HG03039 (cell line): ENCODE measurements around the gene TAAR6.
"Not testable (repeated sequence)": the region's sequence is repeated elsewhere in the genome, so short reads cannot be mapped to it uniquely, and the experiment has no call there.

Experiments
- ATAC-seq: cut with Tn5 transposase; IDR thresholded peaks from one replicate; pipeline ENCODE4 v1.9.1; 2021; ENCODE audit warnings: mild to moderate bottlenecking, moderate library complexity; ENCODE audit not compliant: unreplicated experiment

TAAR6 gene

DNA sequence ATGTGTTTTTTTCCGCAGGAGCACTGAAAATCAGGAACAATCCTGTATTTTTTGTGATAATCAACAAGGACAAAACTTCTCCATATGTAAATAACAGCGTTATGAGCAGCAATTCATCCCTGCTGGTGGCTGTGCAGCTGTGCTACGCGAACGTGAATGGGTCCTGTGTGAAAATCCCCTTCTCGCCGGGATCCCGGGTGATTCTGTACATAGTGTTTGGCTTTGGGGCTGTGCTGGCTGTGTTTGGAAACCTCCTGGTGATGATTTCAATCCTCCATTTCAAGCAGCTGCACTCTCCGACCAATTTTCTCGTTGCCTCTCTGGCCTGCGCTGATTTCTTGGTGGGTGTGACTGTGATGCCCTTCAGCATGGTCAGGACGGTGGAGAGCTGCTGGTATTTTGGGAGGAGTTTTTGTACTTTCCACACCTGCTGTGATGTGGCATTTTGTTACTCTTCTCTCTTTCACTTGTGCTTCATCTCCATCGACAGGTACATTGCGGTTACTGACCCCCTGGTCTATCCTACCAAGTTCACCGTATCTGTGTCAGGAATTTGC, at the start of gene TAAR6:
TAAR6 (plus strand) TSS at position 102 of the 557 bp plus-strand sequence; CDS start at position 102, 0 bp downstream.
- ATAC-seq: no peak

DNA sequence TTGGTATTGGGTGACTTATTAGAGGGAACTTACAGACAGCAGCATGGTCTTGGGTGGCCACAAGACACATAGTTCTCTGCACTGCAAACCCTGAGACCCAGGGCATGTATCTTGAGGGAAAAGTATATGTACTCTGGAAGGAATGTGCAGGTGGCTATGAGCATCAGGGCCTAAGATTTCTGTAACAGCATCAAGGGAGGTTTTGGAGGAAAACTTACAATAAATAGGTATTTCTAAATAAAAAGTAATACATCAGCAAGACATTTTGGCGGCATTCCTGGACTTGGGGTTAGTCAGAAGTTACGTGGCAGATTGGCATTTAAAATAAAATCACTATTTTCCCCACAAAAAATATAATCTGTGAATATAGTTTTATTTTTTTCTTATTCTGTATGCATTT, 49.2 kb upstream of the TAAR6 start:
- no peak for ATAC-seq

DNA sequence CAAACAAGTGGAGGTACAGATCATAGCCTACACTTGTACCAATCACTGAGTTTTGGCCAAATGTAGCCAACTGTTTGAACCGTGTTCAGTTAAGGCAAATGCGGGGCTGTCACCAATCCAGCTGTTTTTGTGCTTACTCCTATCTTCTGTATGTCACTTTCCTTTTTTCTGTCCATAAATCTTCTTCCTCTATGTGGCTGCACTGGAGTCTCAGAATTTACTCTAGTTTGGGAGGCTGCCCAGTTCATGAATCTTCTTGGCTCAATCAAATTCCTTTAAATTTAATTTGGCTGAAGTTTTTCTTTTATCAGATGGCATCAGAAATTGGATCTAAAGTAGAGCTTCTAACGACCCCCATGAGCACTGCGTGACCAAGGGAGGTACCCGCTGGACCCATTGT, 45.5 kb upstream of the TAAR6 start:
- ATAC-seq: no peak

GRCh38 chr6:132525866-132526265, 44.3 kb upstream of the TAAR6 start:
- ATAC-seq: no peak

- no peak for ATAC-seq
Measured at GRCh38 chr6:132526461-132526860, 43.7 kb upstream of the TAAR6 start.

- ATAC-seq: no peak
Measured at GRCh38 chr6:132527791-132528190, 42.3 kb upstream of the TAAR6 start.

GRCh38 chr6:132530293-132530974, 39.7 kb upstream of the TAAR6 start:
- no peak for ATAC-seq

- not testable (repeated sequence) for ATAC-seq
Measured at GRCh38 chr6:132534546-132534945, 35.6 kb upstream of the TAAR6 start.

DNA sequence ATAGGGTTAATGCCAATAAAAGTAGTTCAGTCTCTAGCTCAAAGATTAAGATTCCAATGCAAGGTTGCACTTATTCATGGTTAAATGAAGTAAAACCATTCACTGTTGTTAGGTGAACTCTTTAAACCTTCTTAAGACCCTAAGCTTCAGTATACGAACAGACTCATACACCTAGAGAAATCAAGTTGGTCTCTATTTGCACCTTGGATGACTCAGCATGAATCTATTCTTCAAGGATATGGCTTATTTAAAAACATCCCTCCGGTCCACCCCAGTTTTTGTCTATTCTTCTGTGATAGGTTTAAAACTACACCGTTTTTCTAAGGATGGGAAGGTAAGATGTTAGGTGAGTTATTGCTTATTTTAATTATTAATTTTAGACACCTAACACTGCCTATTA, 33.0 kb upstream of the TAAR6 start:
- no peak for ATAC-seq

DNA sequence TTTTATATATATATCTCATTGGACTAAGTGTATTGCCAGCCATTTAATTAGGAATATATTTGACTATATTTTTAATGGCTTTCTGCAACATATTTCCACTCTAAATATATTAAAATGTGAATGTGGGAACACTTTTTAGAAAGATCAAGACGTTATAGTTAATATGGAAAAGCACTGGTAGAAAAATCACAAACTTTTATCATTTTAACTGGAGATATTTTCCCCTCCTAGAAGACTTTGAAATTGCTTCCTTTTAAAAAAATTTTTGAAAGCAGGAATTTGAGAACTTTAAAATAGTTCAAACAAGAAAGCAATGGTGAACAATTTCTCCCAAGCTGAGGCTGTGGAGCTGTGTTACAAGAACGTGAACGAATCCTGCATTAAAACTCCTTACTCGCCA, 32.1 kb upstream of the TAAR6 start, which contains the start of gene TAAR9:
TAAR9 (plus strand) TSS at position 301 of the 400 bp plus-strand sequence; CDS start at position 314, 13 bp downstream.
- ATAC-seq: no peak

DNA sequence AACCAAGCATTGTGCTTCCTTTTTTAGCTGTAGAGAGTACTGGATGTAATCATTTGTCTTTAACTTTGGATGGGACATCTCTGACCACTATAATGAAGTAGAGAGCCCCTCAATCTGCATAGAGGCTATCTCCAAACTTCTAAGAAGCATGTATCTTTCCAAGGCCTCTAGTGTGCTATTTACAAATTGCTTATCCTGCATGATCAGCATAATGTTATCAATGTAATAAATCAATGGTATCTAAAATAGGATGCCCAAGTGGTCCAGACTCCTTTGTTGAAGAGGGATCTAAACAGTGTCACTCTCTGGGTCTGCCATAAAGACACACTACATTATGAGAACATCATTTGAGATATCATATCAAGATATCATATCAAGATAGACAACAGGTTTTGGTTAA, 25.3 kb upstream of the TAAR6 start:
- ATAC-seq: no peak

GRCh38 chr6:132548746-132549463, 21.2 kb upstream of the TAAR6 start:
- no peak for ATAC-seq

DNA sequence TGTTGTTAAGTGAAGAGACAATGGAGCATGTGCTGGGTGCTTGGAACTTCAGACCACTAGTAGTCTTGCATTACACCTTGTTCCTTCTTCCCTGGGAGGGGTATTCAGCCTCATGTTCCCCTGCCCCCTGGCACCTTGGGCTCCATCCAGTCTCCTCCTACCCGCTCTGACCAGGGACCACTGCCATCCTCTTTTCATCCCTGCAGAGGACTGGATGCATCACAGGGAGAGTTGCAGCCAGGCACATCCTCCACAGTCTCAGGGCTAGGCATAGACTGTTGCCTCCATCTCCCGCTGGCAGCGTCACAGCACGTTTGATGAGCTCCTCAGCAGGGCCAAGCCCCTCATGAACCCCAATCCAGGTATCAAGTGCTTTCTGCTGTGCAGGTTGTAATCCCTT, 18.9 kb upstream of the TAAR6 start:
- no peak for ATAC-seq

DNA sequence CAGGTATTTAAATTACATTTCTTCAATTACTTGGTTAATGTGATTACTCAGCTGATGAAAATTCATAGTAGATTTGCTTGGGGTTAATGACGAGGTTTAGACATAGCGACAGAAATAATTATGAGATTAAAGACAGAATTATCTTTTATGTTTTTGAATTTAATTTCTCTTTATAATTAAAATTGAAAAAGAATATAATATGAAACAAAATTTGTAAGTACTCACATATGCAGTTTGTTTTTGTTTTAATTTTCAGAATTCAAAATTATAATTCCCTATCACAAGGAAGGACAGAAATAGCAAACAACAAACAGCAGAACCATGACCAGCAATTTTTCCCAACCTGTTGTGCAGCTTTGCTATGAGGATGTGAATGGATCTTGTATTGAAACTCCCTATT, 17.8 kb upstream of the TAAR6 start, which contains the start of gene TAAR8:
TAAR8 (plus strand) TSS at position 301 of the 400 bp plus-strand sequence; CDS start at position 322, 21 bp downstream.
- ATAC-seq: no peak

DNA sequence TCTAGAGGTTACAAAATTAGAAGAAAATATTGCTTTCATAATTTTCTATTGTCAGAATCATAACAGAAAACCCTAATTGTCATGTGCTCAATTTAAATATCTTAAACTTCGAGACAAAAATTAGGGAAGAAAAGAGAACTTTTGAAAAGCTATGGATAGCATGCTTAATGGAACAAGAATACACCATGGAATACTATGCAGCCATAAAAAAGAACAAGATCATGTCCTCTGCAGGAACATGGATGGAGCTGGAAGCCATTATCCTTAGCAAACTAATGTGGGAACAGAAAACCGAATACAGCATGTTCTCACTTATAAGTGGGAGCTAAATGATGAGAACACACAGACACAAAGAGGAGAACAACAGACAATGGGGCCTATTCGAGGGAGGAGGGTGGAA, 10.0 kb upstream of the TAAR6 start:
- not testable (repeated sequence) for ATAC-seq

GRCh38 chr6:132566404-132566803, 3.7 kb upstream of the TAAR6 start:
- ATAC-seq: no peak

- ATAC-seq: no peak
Measured at GRCh38 chr6:132567566-132567965, 2.6 kb upstream of the TAAR6 start.

GRCh38 chr6:132568611-132569010, 1.5 kb upstream of the TAAR6 start:
- ATAC-seq: no peak

DNA sequence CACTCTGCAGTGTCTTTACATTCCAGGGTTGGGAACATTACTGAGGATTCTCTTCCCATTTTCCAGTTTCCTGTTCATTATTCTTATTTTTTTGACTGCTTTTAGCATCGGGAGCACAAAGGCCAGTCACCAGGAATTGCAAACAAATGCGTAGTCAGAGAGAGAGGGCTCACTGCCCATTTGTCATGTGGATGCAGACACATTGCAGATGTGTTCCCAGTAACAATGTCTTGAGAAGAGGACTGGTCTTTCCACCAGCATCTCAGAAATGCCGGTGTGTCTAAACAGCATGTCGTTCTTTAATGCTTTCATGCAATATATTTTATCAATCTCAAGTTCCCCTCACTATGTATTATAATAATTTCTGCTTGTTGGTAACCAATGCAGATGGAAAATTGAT, 952 bp upstream of the TAAR6 start:
- ATAC-seq: no peak

- no peak for ATAC-seq
Measured at GRCh38 chr6:132571774-132572173, 1.7 kb downstream of the TAAR6 start.

GRCh38 chr6:132584698-132585097, 14.6 kb downstream of the TAAR6 start:
- ATAC-seq: no peak

- no peak for ATAC-seq
Measured at GRCh38 chr6:132587424-132587823, 17.3 kb downstream of the TAAR6 start.
